Right ventricle myocardium inferior (tissue), 1 donor: ENCODE measurements around the gene AP3B2. TPM values are rescaled to one million over a fixed set of nuclear protein-coding genes. Genes with fewer than 3 reads are reported as not detected.

Experiments used
- ATAC-seq: fragments of 200-7000 bp; cut with Tn5 transposase; one replicate; pipeline ENCODE4 v1.9.1; 2020; ENCODE audit warnings: mild to moderate bottlenecking, moderate library complexity
- DNase-seq: peaks from one replicate; pipeline ENCODE4 v3.0.0; 2021; ENCODE audit errors: missing footprints
- intact Hi-C: fragments of 100-400 bp; cut with DNase I; formaldehyde crosslinking; loops from one replicate; pipeline ENCODE4 v1.11.0; 2022
- total RNA-seq: library from RNA; stranded (reverse); fragmentation: NEBNext Ultra II Directional; extraction: Animal tissue kit (Norgen Biotek cat#: 25700); gene quantifications from one replicate; pipeline ENCODE4 v1.2.1, GENCODE V29; 2021
- donor health status: DM: no; HTN: yes; CAD: no; lungs with severe emphysema.

AP3B2 gene
- total RNA-seq, 1 donor from 2014 or later = 0.54 TPM

DNA sequence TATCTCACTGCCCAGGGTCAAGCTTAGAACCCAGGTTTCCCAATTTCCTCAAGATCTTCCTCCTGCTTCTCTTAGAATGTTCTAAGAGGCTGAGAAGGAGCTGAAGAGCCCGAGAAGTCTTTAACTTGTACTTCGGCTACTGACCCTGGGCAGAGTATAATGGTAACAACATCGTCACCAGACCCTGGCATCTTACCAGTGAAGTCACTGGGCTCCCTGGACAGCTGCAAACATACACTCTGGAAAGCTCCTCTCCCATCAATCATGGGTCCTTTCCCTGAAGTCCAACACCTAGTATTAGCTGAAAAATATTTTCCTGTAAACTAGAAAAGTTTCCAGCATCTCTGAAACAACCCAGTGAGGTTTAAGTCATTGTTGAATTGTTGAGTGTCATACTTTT, 85.2 kb downstream of the AP3B2 start:
- DNase-seq = no peak
- intact Hi-C loops = no loop called here

DNA sequence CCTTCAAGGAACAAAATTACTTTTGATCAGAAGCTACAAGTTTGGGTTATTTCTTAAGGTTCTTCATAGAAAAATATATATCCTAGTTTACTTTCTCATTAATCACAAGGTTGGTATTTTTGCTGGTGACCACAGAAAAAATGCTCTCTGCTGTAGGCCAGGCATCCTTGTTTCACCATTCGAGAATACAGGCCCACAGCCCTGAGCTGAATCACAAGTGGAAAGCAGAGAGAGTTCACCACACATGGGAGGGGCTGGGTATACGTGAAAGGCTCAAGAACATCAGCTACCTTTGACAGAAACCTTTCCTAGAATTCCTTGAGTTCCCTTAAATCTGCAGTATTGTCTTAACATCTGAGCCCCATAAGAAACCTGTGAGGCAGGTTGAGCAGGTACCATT, 85.7 kb downstream of the AP3B2 start:
- intact Hi-C loops = no loop called here
- DNase-seq (no peak), ATAC-seq (no peak)

More for the DNA sequence above, 85.2 kb downstream of the AP3B2 start:
- no peak for ATAC-seq

DNA sequence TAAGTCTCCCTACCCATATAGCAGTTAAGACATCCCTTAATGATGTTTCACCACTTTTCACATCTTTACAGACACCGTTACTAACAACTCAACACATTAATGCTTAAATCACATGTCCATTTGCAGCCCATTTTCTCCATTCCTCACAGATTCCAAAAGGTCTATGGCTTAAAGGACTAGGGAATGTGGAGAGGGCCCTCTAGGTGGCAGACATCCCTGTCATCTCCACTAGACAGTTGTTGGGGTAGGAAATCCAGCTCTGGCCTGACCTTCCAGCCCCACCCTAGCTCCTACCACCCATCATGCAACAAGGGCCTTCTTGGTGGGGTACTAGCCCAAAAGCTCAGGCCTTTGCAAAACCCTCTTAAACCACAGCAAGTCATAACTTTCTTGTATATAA, 87.7 kb downstream of the AP3B2 start:
- no peak for DNase-seq
- intact Hi-C loops = no loop called here
- no peak for ATAC-seq

DNA sequence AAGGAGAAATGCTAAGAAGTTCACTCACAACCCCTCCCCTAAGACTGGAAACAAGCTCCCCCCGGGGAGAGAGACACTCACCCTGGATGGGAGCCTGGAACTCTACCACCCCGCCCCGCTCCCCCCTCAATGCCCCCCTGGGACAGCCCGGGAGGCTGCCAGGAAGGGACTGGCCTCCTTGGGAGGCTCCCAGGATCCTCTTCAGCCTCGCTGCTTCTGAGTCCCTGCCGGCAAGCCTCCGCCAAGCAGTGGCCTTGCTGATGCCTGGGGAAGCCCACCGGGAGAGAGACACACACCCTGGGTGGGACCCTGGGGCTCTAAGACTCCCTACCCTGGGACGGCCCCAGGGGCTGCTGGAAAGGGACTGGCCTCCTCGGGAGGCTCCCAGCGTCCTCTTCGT, 95.9 kb downstream of the AP3B2 start:
- DNase-seq (no peak), ATAC-seq (no peak)
- intact Hi-C loops = no loop called here

DNA sequence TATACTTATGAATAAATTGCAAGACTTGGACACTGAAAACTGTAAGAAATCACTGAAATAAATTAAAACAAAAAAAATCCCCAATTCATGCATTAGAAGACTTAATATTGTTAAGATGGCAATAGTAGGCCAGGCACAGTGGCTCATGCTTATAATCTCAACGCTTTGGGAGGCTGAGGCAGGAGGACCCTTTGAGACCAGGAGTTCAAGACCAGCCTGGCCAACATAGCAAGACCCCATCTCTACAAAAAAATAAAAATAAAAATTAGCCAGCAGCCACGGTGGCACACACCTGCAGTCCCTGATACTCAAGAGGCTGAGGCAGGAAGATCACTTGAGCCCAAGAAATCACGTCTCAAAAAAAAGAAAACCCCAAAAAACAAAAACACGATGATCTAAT, 98.3 kb downstream of the AP3B2 start:
- no peak for ATAC-seq
- DNase-seq = no peak
- intact Hi-C loops = no loop called here

Other genes with a start within 250 kb of the AP3B2 start
- gene RPS17, start 169.4 kb downstream of the AP3B2 start, total RNA-seq = 867 TPM
- 1.9 TPM for gene CPEB1, start 62.5 kb downstream of the AP3B2 start, total RNA-seq
- gene FSD2, start 96.2 kb upstream of the AP3B2 start, total RNA-seq = 144 TPM
- 5.7 TPM for gene WHAMM, start 99.8 kb upstream of the AP3B2 start, total RNA-seq
- gene HOMER2, start 242.8 kb upstream of the AP3B2 start, total RNA-seq = 53.7 TPM